GM12878 (cell line): ENCODE data around the gene MDC1. TPM values are rescaled to one million over a fixed set of nuclear protein-coding genes. Genes with fewer than 3 reads are reported as not detected.

Experiments
- CBX3 ChIP-seq: fragments of 200-600 bp; sonication (generic); IDR thresholded peaks from 2 replicates; pipeline ENCODE4 v1.6.1; 2016; ENCODE audit warnings: low read depth, borderline replicate concordance
- MYC ChIP-seq: IDR thresholded peaks from 2 replicates; pipeline ENCODE4 v1.6.1; 2011; ENCODE audit warnings: mild to moderate bottlenecking, low read length, moderate library complexity, inconsistent platforms; ENCODE audit not compliant: insufficient read depth, insufficient replicate concordance, insufficient read length, severe bottlenecking
- RELB ChIP-seq: fragments of 450-650 bp; IDR thresholded peaks from 2 replicates; pipeline ENCODE4 v1.6.1; 2017; ENCODE audit warnings: low read depth, mild to moderate bottlenecking, moderate library complexity
- SIN3A ChIP-seq: IDR thresholded peaks from 2 replicates; pipeline ENCODE4 v1.6.1; 2012; ENCODE audit warnings: low read depth, low read length, improper control_type of control experiment
- SMARCA5 ChIP-seq: fragments of 450-650 bp; IDR thresholded peaks from 2 replicates; pipeline ENCODE4 v1.6.1; 2017; ENCODE audit warnings: mild to moderate bottlenecking
- SPI1 ChIP-seq: IDR thresholded peaks from 2 replicates; pipeline ENCODE4 v1.6.1; 2011; ENCODE audit warnings: low read depth, mild to moderate bottlenecking, low read length, moderate library complexity, borderline replicate concordance; ENCODE audit not compliant: insufficient read depth
- STAT1 ChIP-seq: fragments of 450-650 bp; conservative IDR thresholded peaks from 2 replicates; pipeline ENCODE4 v1.6.1; 2014; ENCODE audit warnings: antibody characterized with exemption, mild to moderate bottlenecking
- polyA plus RNA-seq, 11 experiments: library from polyadenylated mRNA; depleted of rRNA in 4 of 11; unstranded in 6 of 11; stranded (reverse) in 5 of 11; fragments of >200 nt; fragmentation: Nextera tagmentation in 4 of 11; fragmentation: Illumina TruSeq in 1 of 11; extraction: Ambion mirVana in 4 of 11; extraction: Trizol in 1 of 11; gene quantifications; 1 replicate in 1 of 11; 2 replicates in 10 of 11; pipeline versions ENCODE4 v1.2.1 to v1.2.3, GENCODE V29; 2011 to 2016; ENCODE audit warnings: inconsistent platforms in 2 of 11, missing spikeins in 2 of 11, low read depth in 1 of 11
- total RNA-seq, 4 experiments: library from RNA; depleted of rRNA in 3 of 4; stranded (reverse); fragments of >200 nt in 3 of 4; fragmentation: Illumina TruSeq in 1 of 4; extraction: Trizol in 1 of 4; gene quantifications; 2 replicates each; pipeline versions ENCODE4 v1.2.1 to v1.2.3, GENCODE V29; 2013 to 2021

Gene MDC1
- total and polyA plus RNA-seq, 10 of the 15 experiments (the other 5 are each of a cell fraction or from before 2014, with no cell fraction given): 5.1 to 62.5 (median 22.4) TPM

DNA sequence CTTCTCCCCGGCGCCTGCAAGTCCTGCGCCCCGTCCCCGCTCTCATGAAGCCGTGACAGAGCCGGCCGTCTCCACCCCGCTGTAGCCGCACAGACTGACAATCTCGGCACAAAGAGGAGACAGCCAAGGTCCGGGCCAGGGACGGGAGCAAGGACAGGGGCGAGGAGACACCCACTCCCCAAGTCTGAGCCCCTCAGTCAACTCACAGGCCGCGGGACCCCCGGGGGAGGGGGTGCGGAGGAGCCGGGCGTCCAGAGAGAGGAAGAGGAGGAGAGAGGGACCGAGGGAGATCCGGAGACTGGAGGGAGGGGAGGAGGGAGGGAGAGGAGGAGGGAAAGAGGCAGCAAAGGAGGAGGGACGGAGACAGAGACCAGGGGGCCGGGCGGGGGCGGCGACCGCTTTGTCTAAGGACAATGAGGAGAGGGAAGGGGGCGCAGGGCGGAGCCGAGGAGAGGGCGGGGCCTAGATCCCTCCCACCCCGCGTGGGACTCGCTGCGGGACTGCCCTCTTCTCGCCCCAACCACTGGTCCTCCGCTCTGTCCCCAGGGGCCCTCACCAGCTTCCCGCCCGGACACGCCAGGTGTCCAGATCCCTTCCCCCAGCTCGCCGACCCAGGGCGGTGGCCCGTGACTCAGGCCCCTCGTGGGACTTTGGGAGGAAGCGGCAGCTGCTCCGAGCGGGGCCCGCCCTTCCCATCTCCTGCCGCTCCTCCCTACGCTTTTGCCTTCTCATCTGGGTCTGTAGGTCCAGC, 30.0 kb downstream of the MDC1 start (continued):
- peak; percentile 53 for TF ChIP-seq RELB
- peak; percentile 66 for TF ChIP-seq SIN3A
- TF ChIP-seq MYC: peak; percentile 51
- peak; percentile 81; the same call in 1 of the 2 replicates for TF ChIP-seq SMARCA5
- peak; percentile 58; the same call in 1 of the 2 replicates for TF ChIP-seq SPI1
- no peak for TF ChIP-seq CBX3
- 0 out of 2 replicates have a peak, but pooled peaks have one; percentile 57 for TF ChIP-seq STAT1
